HCT116 (cell line): ENCODE data around the gene SCG3.

Experiments used
- ELF1 ChIP-seq: IDR thresholded peaks from 2 replicates; pipeline ENCODE4 v1.6.1; 2012; ENCODE audit warnings: low read depth, borderline replicate concordance
- POLR2AphosphoS5 ChIP-seq: IDR thresholded peaks from 2 replicates; pipeline ENCODE4 v1.6.1; 2011; ENCODE audit warnings: mild to moderate bottlenecking, low read depth, low read length, moderate library complexity
- TCF7L2 ChIP-seq: IDR thresholded peaks from 2 replicates; pipeline ENCODE4 v1.7.0; 2011; ENCODE audit warnings: borderline replicate concordance, inconsistent platforms; ENCODE audit not compliant: insufficient read depth, insufficient read length; ENCODE audit errors: extremely low read depth
- TF ChIP-seq, protein P1 (sequence below), 3 experiments: fragments of 200-600 bp in 1 of 3; sonication (generic) in 1 of 3; IDR thresholded peaks in 2 of 3; conservative IDR thresholded peaks in 1 of 3; 2 replicates each; pipeline ENCODE4 v1.5.1; 2012 to 2017; ENCODE audit warnings: low read depth in 2 of 3, low read length in 2 of 3, antibody characterized with exemption in 1 of 3, borderline replicate concordance in 1 of 3, control low read depth in 1 of 3, mild to moderate bottlenecking in 1 of 3, mixed read lengths in 1 of 3, mixed run types in 1 of 3, moderate library complexity in 1 of 3; ENCODE audit not compliant: insufficient read depth in 1 of 3

DNA sequence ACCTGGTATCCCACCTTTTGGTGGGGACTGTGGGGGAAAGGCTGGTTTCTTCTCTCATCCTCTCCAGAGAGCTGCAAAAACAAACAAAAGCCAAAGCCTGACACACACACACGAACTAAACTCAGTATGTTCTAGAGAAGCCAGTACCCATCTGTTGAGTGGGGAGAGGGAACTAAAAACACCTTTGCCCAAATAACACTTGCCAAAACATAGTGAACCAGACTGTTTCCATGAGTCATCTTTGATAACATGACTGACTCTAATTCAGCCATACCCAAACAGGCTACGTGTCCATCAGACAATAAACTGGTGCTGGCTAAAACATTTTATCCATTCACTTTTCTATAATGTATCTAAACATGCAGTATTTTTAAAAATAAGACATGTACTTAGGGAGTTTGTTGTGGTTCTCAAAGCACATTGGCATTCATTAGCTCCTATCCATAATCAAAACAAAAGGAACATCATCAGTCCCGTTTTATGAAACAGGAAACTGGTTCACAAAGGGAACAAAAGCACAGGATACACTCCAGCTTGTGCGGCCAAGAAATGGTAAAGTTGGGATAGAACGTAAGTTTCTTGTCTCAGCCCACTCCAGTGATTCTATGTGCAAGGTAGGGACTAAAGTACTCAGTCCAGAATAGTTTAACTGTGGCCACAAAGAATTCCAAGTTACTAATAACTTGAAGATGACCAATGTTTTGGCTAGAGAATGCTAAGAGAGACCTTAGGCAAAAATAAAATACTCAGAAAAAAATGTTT lies 40.1 kb downstream of the SCG3 start:
- TF ChIP-seq, protein P1, sequence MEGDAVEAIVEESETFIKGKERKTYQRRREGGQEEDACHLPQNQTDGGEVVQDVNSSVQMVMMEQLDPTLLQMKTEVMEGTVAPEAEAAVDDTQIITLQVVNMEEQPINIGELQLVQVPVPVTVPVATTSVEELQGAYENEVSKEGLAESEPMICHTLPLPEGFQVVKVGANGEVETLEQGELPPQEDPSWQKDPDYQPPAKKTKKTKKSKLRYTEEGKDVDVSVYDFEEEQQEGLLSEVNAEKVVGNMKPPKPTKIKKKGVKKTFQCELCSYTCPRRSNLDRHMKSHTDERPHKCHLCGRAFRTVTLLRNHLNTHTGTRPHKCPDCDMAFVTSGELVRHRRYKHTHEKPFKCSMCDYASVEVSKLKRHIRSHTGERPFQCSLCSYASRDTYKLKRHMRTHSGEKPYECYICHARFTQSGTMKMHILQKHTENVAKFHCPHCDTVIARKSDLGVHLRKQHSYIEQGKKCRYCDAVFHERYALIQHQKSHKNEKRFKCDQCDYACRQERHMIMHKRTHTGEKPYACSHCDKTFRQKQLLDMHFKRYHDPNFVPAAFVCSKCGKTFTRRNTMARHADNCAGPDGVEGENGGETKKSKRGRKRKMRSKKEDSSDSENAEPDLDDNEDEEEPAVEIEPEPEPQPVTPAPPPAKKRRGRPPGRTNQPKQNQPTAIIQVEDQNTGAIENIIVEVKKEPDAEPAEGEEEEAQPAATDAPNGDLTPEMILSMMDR (IDR thresholded peaks at IDR 0.05 in 2 of 3, conservative IDR thresholded peaks at IDR 0.05 in 1 of 3; ENCODE audit: borderline replicate concordance in 1 of 3, insufficient read depth in 1 of 3, low read depth in 2 of 3, low read length in 2 of 3) = no peak
- no peak for TF ChIP-seq TCF7L2
- no peak for TF ChIP-seq ELF1
- TF ChIP-seq POLR2AphosphoS5 = no peak
